ENCODE data around the gene YDJC. TPM values are rescaled to one million over a fixed set of nuclear protein-coding genes. Genes with fewer than 3 reads are reported as not detected.
A peak's percentile ranks its signal among the peaks of the same experiment; 100 is the strongest.

Gene YDJC
- total RNA-seq, 2 donors from 2014 or later, result 16.4 to 19.9 TPM

GRCh38 chr22:21591695-21592094 is 38.1 kb downstream of the YDJC start:
- H3K4me3 ChIP-seq (ENCODE audit: low read length), result no peak overlapping the region
- no peak overlapping the region for H3K27ac ChIP-seq (ENCODE audit: low read depth, low read length)
- no peaks in the 10 kb centered on the region for H3K4me1 ChIP-seq (ENCODE audit: control insufficient read depth, insufficient read depth, low read length)
- no peak for DNase-seq
- 94 to 97% methylated on average over 9 of the region's 9 CpGs for WGBS, 2 experiments (ENCODE audit: insufficient coverage in 1 of 2, insufficient read length in 1 of 2)
- no peak overlapping the region for H3K4me3 Mint-ChIP-seq
- no peaks in the 10 kb centered on the region for H3K9me3 ChIP-seq (ENCODE audit: control insufficient read depth, low read length)
- no peak overlapping the region for H3K9ac ChIP-seq (ENCODE audit: extremely low read depth, low read length, poor library complexity, severe bottlenecking)
- no peaks in the 10 kb centered on the region for H3K9me3 Mint-ChIP-seq
- TF ChIP-seq CTCF (conservative IDR thresholded peaks at IDR 0.05), result no peak
- peaks cover 60% of the 10 kb centered on the region for H3K36me3 Mint-ChIP-seq (ENCODE audit: low read depth)
- H3K27me3 ChIP-seq (ENCODE audit: control insufficient read depth, insufficient read depth, low read length, poor library complexity, severe bottlenecking), result no peaks in the 10 kb centered on the region
- peaks cover 12% of the 10 kb centered on the region for H3K4me1 Mint-ChIP-seq
- no peaks in the 10 kb centered on the region for H3K27me3 Mint-ChIP-seq (ENCODE audit: insufficient read depth)
- no peak overlapping the region for H3K27ac Mint-ChIP-seq
- peaks cover 65% of the 10 kb centered on the region for H3K36me3 ChIP-seq (ENCODE audit: control insufficient read depth, insufficient read depth, low read length)

GRCh38 chr22:21590809-21591641 is 38.8 kb downstream of the YDJC start:
- Mint-ChIP-seq H3K9me3 (no peaks in the 10 kb centered on the region), H3K27me3 (ENCODE audit: insufficient read depth) (no peaks in the 10 kb centered on the region), H3K36me3 (ENCODE audit: low read depth) (peaks cover 55% of the 10 kb centered on the region), H3K4me1 (peaks cover 12% of the 10 kb centered on the region), H3K4me3 (no peak overlapping the region), H3K27ac (peak overlapping the region; percentile 58)
- no peak for DNase-seq
- Histone ChIP-seq H3K9ac (ENCODE audit: extremely low read depth, low read length, poor library complexity, severe bottlenecking) (no peak overlapping the region), H3K36me3 (ENCODE audit: control insufficient read depth, insufficient read depth, low read length) (peaks cover 58% of the 10 kb centered on the region), H3K4me3 (ENCODE audit: low read length) (no peak overlapping the region), H3K27me3 (ENCODE audit: control insufficient read depth, insufficient read depth, low read length, poor library complexity, severe bottlenecking) (no peaks in the 10 kb centered on the region), H3K4me1 (ENCODE audit: control insufficient read depth, insufficient read depth, low read length) (no peaks in the 10 kb centered on the region), H3K9me3 (ENCODE audit: control insufficient read depth, low read length) (no peaks in the 10 kb centered on the region), H3K27ac (ENCODE audit: low read depth, low read length) (no peak overlapping the region)
- 95 to 97% methylated on average over 4 to 9 of the region's 9 CpGs for WGBS, 2 experiments (ENCODE audit: insufficient coverage in 1 of 2, insufficient read length in 1 of 2)
- TF ChIP-seq CTCF (conservative IDR thresholded peaks at IDR 0.05), result no peak

GRCh38 chr22:21589396-21589795 is 40.4 kb downstream of the YDJC start:
- no peak overlapping the region for H3K9ac ChIP-seq (ENCODE audit: extremely low read depth, low read length, poor library complexity, severe bottlenecking)
- H3K27ac ChIP-seq (ENCODE audit: low read depth, low read length), result no peak overlapping the region
- no peak overlapping the region for H3K4me3 Mint-ChIP-seq
- no peak overlapping the region for H3K27ac Mint-ChIP-seq
- no peaks in the 10 kb centered on the region for H3K9me3 ChIP-seq (ENCODE audit: control insufficient read depth, low read length)
- no peak for DNase-seq
- peaks cover 12% of the 10 kb centered on the region for H3K4me1 Mint-ChIP-seq
- 94 to 97% methylated on average over 7 to 8 of the region's 8 CpGs for WGBS, 2 experiments (ENCODE audit: insufficient coverage in 1 of 2, insufficient read length in 1 of 2)
- H3K27me3 ChIP-seq (ENCODE audit: control insufficient read depth, insufficient read depth, low read length, poor library complexity, severe bottlenecking), result no peaks in the 10 kb centered on the region
- peaks cover 50% of the 10 kb centered on the region for H3K36me3 ChIP-seq (ENCODE audit: control insufficient read depth, insufficient read depth, low read length)
- TF ChIP-seq CTCF (conservative IDR thresholded peaks at IDR 0.05), result no peak
- H3K9me3 Mint-ChIP-seq, result no peaks in the 10 kb centered on the region
- H3K36me3 Mint-ChIP-seq (ENCODE audit: low read depth), result peaks cover 44% of the 10 kb centered on the region
- H3K4me1 ChIP-seq (ENCODE audit: control insufficient read depth, insufficient read depth, low read length), result no peaks in the 10 kb centered on the region
- H3K4me3 ChIP-seq (ENCODE audit: low read length), result no peak overlapping the region
- no peaks in the 10 kb centered on the region for H3K27me3 Mint-ChIP-seq (ENCODE audit: insufficient read depth)

Measured in endodermal cell (in vitro differentiated cells).